GM19463 (cell line): ENCODE measurements around the gene RNF186.
"Not testable (repeated sequence)": the region's sequence is repeated elsewhere in the genome, so short reads cannot be mapped to it uniquely, and the experiment has no call there.

Source experiments
- ATAC-seq: cut with Tn5 transposase; IDR thresholded peaks from one replicate; pipeline ENCODE4 v1.9.1; 2021; ENCODE audit warnings: mild to moderate bottlenecking, moderate library complexity; ENCODE audit not compliant: unreplicated experiment

RNF186 gene

GRCh38 chr1:19797827-19798226 is 17.3 kb downstream of the RNF186 start:
- no peak for ATAC-seq

GRCh38 chr1:19794583-19794982 is 20.5 kb downstream of the RNF186 start:
- ATAC-seq: no peak

- peak; percentile 48 for ATAC-seq
These were observed 21.6 kb downstream of the RNF186 start for GRCh38 chr1:19793360-19794046.

GRCh38 chr1:19792237-19793002 is 22.7 kb downstream of the RNF186 start:
- no peak for ATAC-seq

GRCh38 chr1:19790061-19790975 is 24.8 kb downstream of the RNF186 start:
- ATAC-seq: not testable (repeated sequence)

- ATAC-seq: no peak
These were observed 28.1 kb downstream of the RNF186 start for GRCh38 chr1:19786988-19787423.

GRCh38 chr1:19785660-19786059 is 29.4 kb downstream of the RNF186 start:
- ATAC-seq: no peak

- no peak for ATAC-seq
These were observed 34.7 kb downstream of the RNF186 start for GRCh38 chr1:19780267-19780877.

GRCh38 chr1:19776933-19777332 is 38.1 kb downstream of the RNF186 start:
- ATAC-seq: no peak

- no peak for ATAC-seq
These were observed 38.8 kb downstream of the RNF186 start for GRCh38 chr1:19776287-19776686.

GRCh38 chr1:19775831-19776230 is 39.3 kb downstream of the RNF186 start:
- ATAC-seq: no peak

GRCh38 chr1:19775317-19775716 is 39.8 kb downstream of the RNF186 start:
- ATAC-seq: no peak

- ATAC-seq: no peak
These were observed 40.8 kb downstream of the RNF186 start for GRCh38 chr1:19774180-19774785.

GRCh38 chr1:19773485-19773884 is 41.6 kb downstream of the RNF186 start:
- no peak for ATAC-seq

- no peak for ATAC-seq
These were observed 43.0 kb downstream of the RNF186 start for GRCh38 chr1:19772053-19772452.

GRCh38 chr1:19771350-19771749 is 43.7 kb downstream of the RNF186 start:
- no peak for ATAC-seq

GRCh38 chr1:19770436-19771190 is 44.5 kb downstream of the RNF186 start:
- ATAC-seq: no peak

- ATAC-seq: no peak
These were observed 45.7 kb downstream of the RNF186 start for GRCh38 chr1:19769211-19769932.
